ENCODE measurements around the gene HAVCR1. TPM values are rescaled to one million over a fixed set of nuclear protein-coding genes. Genes with fewer than 3 reads are reported as not detected.

HAVCR1 gene
- 1 to 10 TPM; 4.3 to 4.7 TPM for total RNA-seq

GRCh38 chr5:157059093-157059539 is at the start of gene HAVCR1:
Gene HAVCR1, minus strand, starts transcription at chr5:157059116. Its CDS starts 1,173 bp downstream, at chr5:157057943.

Other genes with a start within 250 kb of the HAVCR1 start
- under 1 TPM in 1 of 2 experiments, not detected in 1; 0.10 TPM for gene PPP1R2B, start 208.8 kb downstream of the HAVCR1 start, total RNA-seq
- gene TIMD4, start 95.9 kb downstream of the HAVCR1 start, total RNA-seq, result 1 to 10 TPM; 3.0 to 3.4 TPM
- gene HAVCR2, start 49.9 kb upstream of the HAVCR1 start, total RNA-seq, result 10 to 100 TPM; 53.7 to 57.3 TPM
- gene MED7, start 83.7 kb upstream of the HAVCR1 start, total RNA-seq, result 10 to 100 TPM; 15.2 TPM
- under 1 TPM in 1 of 2 experiments, not detected in 1; 0.10 TPM for gene GARIN3, start 107.1 kb upstream of the HAVCR1 start, total RNA-seq
- 100 to 1,000 TPM; 313 to 324 TPM for gene ITK, start 121.7 kb upstream of the HAVCR1 start, total RNA-seq
- gene CYFIP2, start 207.0 kb upstream of the HAVCR1 start, total RNA-seq, result 100 to 1,000 TPM; 595 to 612 TPM

Data from activated naive CD4-positive, alpha-beta T cell treated with anti-CD3 and anti-CD28 coated beads, Interleukin-2, amount 10 ng/mL, durations not matched to agents 5 hours and 36 hours (primary cell).